LNCaP clone FGC (cell line): ENCODE measurements around the gene DENND5B.

ENCODE experiments used
- DNase-seq: peaks from one replicate; pipeline ENCODE4 v3.0.0-alpha.2; 2011; ENCODE audit warnings: low read depth
- H3K4me3 ChIP-seq: 2 replicates; pipeline ENCODE4 v1.5.1; 2011; ENCODE audit warnings: mild to moderate bottlenecking, low read depth, low read length, control low read depth
- CTCF ChIP-seq: IDR thresholded peaks from 2 replicates; pipeline ENCODE4 v1.5.1; 2012; ENCODE audit warnings: mild to moderate bottlenecking; ENCODE audit not compliant: control insufficient read depth, insufficient read depth; ENCODE audit errors: extremely low read depth

DENND5B gene

GRCh38 chr12:31342286-31342685, 248.7 kb downstream of the DENND5B start:
- TF ChIP-seq CTCF: no peak
- no peak for DNase-seq
- no peak overlapping the region for H3K4me3 ChIP-seq

- TF ChIP-seq CTCF: no peak
- DNase-seq: no peak
- no peak overlapping the region for H3K4me3 ChIP-seq
Measured at GRCh38 chr12:31339831-31340622, 250.9 kb downstream of the DENND5B start.

- DNase-seq: no peak
- TF ChIP-seq CTCF: no peak
- H3K4me3 ChIP-seq: no peak overlapping the region
Measured at GRCh38 chr12:31337952-31338351, 253.0 kb downstream of the DENND5B start.
